Stimulated activated naive CD8-positive, alpha-beta T cell treated with anti-CD3 and anti-CD28 coated beads, Interleukin-15, amount 100 ng/mL, for 72 hours (primary cell): ENCODE measurements around the gene KIRREL3.
A peak's percentile ranks its signal among the peaks of the same experiment; 100 is the strongest.

Source experiments
- ATAC-seq: fragments of 150-1000 bp; cut with Tn5 transposase; 2 replicates; pipeline ENCODE4 v1.10.0; 2021; ENCODE audit warnings: mild to moderate bottlenecking, moderate library complexity
- DNase-seq, 2 donors: peaks; one replicate each; pipeline ENCODE4 v3.0.0; 2021 to 2022
- H3K27ac Mint-ChIP-seq, 2 donors: one replicate each; pipeline ENCODE4 v1.8.0; 2022; ENCODE audit warnings: mild to moderate bottlenecking in 2 of 2, mixed read lengths in 2 of 2, moderate library complexity in 2 of 2
- H3K27me3 Mint-ChIP-seq: one replicate; pipeline ENCODE4 v1.8.0; 2022; ENCODE audit warnings: mixed read lengths
- H3K4me1 Mint-ChIP-seq: one replicate; pipeline ENCODE4 v1.8.0; 2022; ENCODE audit warnings: mild to moderate bottlenecking, mixed read lengths
- H3K4me3 Mint-ChIP-seq, 2 donors: one replicate each; pipeline ENCODE4 v1.8.0; 2022; ENCODE audit warnings: mild to moderate bottlenecking in 2 of 2, mixed read lengths in 2 of 2, moderate library complexity in 1 of 2
- H3K9me3 Mint-ChIP-seq, 2 donors: one replicate each; pipeline ENCODE4 v1.8.0; 2022; ENCODE audit warnings: mixed read lengths in 2 of 2

Gene KIRREL3

GRCh38 chr11:126561327-126561893, 439.2 kb downstream of the KIRREL3 start:
- DNase-seq (peak in 1 of 2 donors; percentile 8), ATAC-seq (no peak)
- Mint-ChIP-seq H3K27me3 (peaks cover 27% of the 10 kb centered on the region), H3K27ac (no peak overlapping the region), H3K4me1 (no peaks in the 10 kb centered on the region), H3K4me3 (no peak overlapping the region), H3K9me3 (peaks cover 0 to 9% of the 10 kb centered on the region in 2 donors)

GRCh38 chr11:126560221-126560620, 440.3 kb downstream of the KIRREL3 start:
- Mint-ChIP-seq H3K27ac (no peak overlapping the region), H3K4me1 (no peaks in the 10 kb centered on the region), H3K4me3 (no peak overlapping the region), H3K9me3 (peaks cover 0 to 9% of the 10 kb centered on the region in 2 donors), H3K27me3 (peaks cover 15% of the 10 kb centered on the region)
- DNase-seq (no peak), ATAC-seq (no peak)

GRCh38 chr11:126548581-126549550, 451.7 kb downstream of the KIRREL3 start:
- peaks cover 21% of the 10 kb centered on the region for H3K27me3 Mint-ChIP-seq
- no peaks in the 10 kb centered on the region for H3K9me3 Mint-ChIP-seq
- no peaks in the 10 kb centered on the region for H3K4me1 Mint-ChIP-seq
- DNase-seq = no peak
- H3K27ac Mint-ChIP-seq = no peak overlapping the region
- ATAC-seq = no peak
- H3K4me3 Mint-ChIP-seq = no peak overlapping the region

- Mint-ChIP-seq H3K27ac (no peak overlapping the region), H3K9me3 (no peaks in the 10 kb centered on the region), H3K4me3 (no peak overlapping the region), H3K27me3 (peaks cover 32% of the 10 kb centered on the region), H3K4me1 (no peaks in the 10 kb centered on the region)
- no peak for DNase-seq
- ATAC-seq = no peak
Measured at GRCh38 chr11:126547691-126548090, 452.9 kb downstream of the KIRREL3 start.

- H3K4me3 Mint-ChIP-seq = no peak overlapping the region
- H3K27me3 Mint-ChIP-seq = peaks cover 37% of the 10 kb centered on the region
- no peaks in the 10 kb centered on the region for H3K9me3 Mint-ChIP-seq
- H3K27ac Mint-ChIP-seq = no peak overlapping the region
- ATAC-seq (no peak), DNase-seq (no peak)
- H3K4me1 Mint-ChIP-seq = no peaks in the 10 kb centered on the region
Measured at GRCh38 chr11:126547161-126547560, 453.4 kb downstream of the KIRREL3 start.

- DNase-seq (no peak), ATAC-seq (no peak)
- Mint-ChIP-seq H3K9me3 (no peaks in the 10 kb centered on the region), H3K4me3 (no peak overlapping the region), H3K4me1 (no peaks in the 10 kb centered on the region), H3K27ac (peak overlapping the region in 1 of 2 donors; percentile 64), H3K27me3 (peaks cover 39% of the 10 kb centered on the region)
Measured at GRCh38 chr11:126546694-126547093, 453.9 kb downstream of the KIRREL3 start.

- Mint-ChIP-seq H3K4me3 (no peak overlapping the region), H3K4me1 (no peaks in the 10 kb centered on the region), H3K27me3 (peaks cover 39% of the 10 kb centered on the region), H3K27ac (no peak overlapping the region), H3K9me3 (no peaks in the 10 kb centered on the region)
- ATAC-seq (no peak), DNase-seq (no peak)
Measured at GRCh38 chr11:126546191-126546590, 454.4 kb downstream of the KIRREL3 start.

GRCh38 chr11:126545057-126545555, 455.5 kb downstream of the KIRREL3 start:
- Mint-ChIP-seq H3K4me3 (no peak overlapping the region), H3K27ac (no peak overlapping the region), H3K4me1 (no peaks in the 10 kb centered on the region), H3K27me3 (peaks cover 39% of the 10 kb centered on the region), H3K9me3 (no peaks in the 10 kb centered on the region)
- no peak for DNase-seq
- no peak for ATAC-seq

- H3K9me3 Mint-ChIP-seq = no peaks in the 10 kb centered on the region
- no peak overlapping the region for H3K27ac Mint-ChIP-seq
- H3K4me3 Mint-ChIP-seq = no peak overlapping the region
- DNase-seq (no peak), ATAC-seq (no peak)
- H3K27me3 Mint-ChIP-seq = peaks cover 39% of the 10 kb centered on the region
- no peaks in the 10 kb centered on the region for H3K4me1 Mint-ChIP-seq
Measured at GRCh38 chr11:126544108-126545056, 456.2 kb downstream of the KIRREL3 start.

- Mint-ChIP-seq H3K4me3 (no peak overlapping the region), H3K9me3 (no peaks in the 10 kb centered on the region), H3K27ac (no peak overlapping the region), H3K4me1 (no peaks in the 10 kb centered on the region), H3K27me3 (peaks cover 39% of the 10 kb centered on the region)
- ATAC-seq = no peak
- DNase-seq = no peak
Measured at GRCh38 chr11:126543691-126544090, 456.9 kb downstream of the KIRREL3 start.

- DNase-seq = no peak
Measured at GRCh38 chr11:126542334-126543015, 458.1 kb downstream of the KIRREL3 start.

GRCh38 chr11:126538071-126538470, 462.5 kb downstream of the KIRREL3 start:
- Mint-ChIP-seq H3K9me3 (no peaks in the 10 kb centered on the region), H3K4me3 (no peak overlapping the region), H3K4me1 (no peaks in the 10 kb centered on the region), H3K27me3 (peaks cover 12% of the 10 kb centered on the region), H3K27ac (no peak overlapping the region)
- no peak for DNase-seq
- ATAC-seq = no peak

More at GRCh38 chr11:126542334-126543015, 458.1 kb downstream of the KIRREL3 start:
- Mint-ChIP-seq H3K27me3 (peaks cover 39% of the 10 kb centered on the region), H3K9me3 (no peaks in the 10 kb centered on the region), H3K4me1 (no peaks in the 10 kb centered on the region), H3K27ac (no peak overlapping the region), H3K4me3 (no peak overlapping the region)
- no peak for ATAC-seq

- H3K27ac Mint-ChIP-seq = no peak overlapping the region
Measured at GRCh38 chr11:126537492-126537891, 463.1 kb downstream of the KIRREL3 start.

GRCh38 chr11:126534141-126534805, 466.3 kb downstream of the KIRREL3 start:
- ATAC-seq (no peak), DNase-seq (no peak)
- no peaks in the 10 kb centered on the region for H3K9me3 Mint-ChIP-seq
- H3K4me1 Mint-ChIP-seq = no peaks in the 10 kb centered on the region
- no peak overlapping the region for H3K4me3 Mint-ChIP-seq
- peaks cover 9% of the 10 kb centered on the region for H3K27me3 Mint-ChIP-seq
- H3K27ac Mint-ChIP-seq = no peak overlapping the region

More at GRCh38 chr11:126537492-126537891, 463.1 kb downstream of the KIRREL3 start:
- H3K4me1 Mint-ChIP-seq = no peaks in the 10 kb centered on the region
- no peaks in the 10 kb centered on the region for H3K9me3 Mint-ChIP-seq
- no peak overlapping the region for H3K4me3 Mint-ChIP-seq
- peaks cover 6% of the 10 kb centered on the region for H3K27me3 Mint-ChIP-seq
- DNase-seq (no peak), ATAC-seq (no peak)
